Loucy (cell line): ENCODE data around the gene PDYN.

Experiments
- EZH2phosphoT487 ChIP-seq: fragments of 200-600 bp; IDR thresholded peaks from 2 replicates; pipeline ENCODE4 v1.6.1; 2018; ENCODE audit warnings: antibody characterized with exemption, mild to moderate bottlenecking, moderate library complexity, borderline replicate concordance
- TF ChIP-seq, protein P1 (sequence below): fragments of 200-600 bp; sonication (generic); conservative IDR thresholded peaks from 2 replicates; pipeline ENCODE4 v1.5.1; 2014; ENCODE audit warnings: mild to moderate bottlenecking, antibody characterized with exemption, low read length

DNA sequence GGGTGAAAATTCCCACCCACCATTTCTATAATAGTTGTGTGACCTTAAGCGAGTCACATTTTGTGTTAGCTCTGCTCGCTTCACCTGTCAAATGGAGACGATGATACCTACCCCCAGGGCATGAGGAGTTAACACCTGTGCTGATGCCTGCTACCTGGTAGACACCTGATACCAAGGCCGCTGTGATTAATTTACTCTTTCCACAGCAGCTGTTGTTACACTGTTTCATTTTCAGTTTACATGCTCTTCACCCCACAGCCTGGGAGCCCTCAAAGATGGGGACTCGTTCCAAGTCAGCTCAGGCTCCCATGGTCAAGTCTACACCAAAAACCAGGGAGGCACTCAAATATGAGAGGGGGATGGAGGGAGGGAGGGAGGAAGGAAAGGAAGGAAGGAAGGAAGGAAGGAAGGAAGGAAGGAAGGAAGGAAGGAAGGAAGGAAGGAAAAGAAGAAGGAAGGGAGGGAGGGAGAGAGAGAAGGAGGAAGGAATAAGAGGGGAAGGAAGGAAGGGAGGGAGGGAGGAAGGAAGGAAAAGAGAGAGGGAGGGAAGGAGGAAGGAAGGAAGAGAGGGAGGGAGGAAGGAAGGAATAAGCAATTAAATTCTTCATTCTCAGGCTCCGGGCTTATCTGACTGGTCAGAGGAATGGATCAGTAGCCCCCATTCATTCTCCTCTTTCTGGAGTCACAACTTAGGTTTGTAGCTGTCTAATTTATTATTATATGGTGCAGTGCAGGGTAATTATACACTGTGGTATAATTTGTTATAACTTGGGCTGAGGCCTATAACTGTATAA lies 40.9 kb downstream of the PDYN start:
- no peak for TF ChIP-seq EZH2phosphoT487
- TF ChIP-seq, protein P1, sequence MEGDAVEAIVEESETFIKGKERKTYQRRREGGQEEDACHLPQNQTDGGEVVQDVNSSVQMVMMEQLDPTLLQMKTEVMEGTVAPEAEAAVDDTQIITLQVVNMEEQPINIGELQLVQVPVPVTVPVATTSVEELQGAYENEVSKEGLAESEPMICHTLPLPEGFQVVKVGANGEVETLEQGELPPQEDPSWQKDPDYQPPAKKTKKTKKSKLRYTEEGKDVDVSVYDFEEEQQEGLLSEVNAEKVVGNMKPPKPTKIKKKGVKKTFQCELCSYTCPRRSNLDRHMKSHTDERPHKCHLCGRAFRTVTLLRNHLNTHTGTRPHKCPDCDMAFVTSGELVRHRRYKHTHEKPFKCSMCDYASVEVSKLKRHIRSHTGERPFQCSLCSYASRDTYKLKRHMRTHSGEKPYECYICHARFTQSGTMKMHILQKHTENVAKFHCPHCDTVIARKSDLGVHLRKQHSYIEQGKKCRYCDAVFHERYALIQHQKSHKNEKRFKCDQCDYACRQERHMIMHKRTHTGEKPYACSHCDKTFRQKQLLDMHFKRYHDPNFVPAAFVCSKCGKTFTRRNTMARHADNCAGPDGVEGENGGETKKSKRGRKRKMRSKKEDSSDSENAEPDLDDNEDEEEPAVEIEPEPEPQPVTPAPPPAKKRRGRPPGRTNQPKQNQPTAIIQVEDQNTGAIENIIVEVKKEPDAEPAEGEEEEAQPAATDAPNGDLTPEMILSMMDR: no peak
